ENCODE measurements around the gene PGD. TPM values are rescaled to one million over a fixed set of nuclear protein-coding genes. Genes with fewer than 3 reads are reported as not detected.
"Not testable (repeated sequence)": the region's sequence is repeated elsewhere in the genome, so short reads cannot be mapped to it uniquely, and the experiment has no call there.

Gene PGD
- total RNA-seq, 1 donor from 2014 or later: 213 TPM

DNA sequence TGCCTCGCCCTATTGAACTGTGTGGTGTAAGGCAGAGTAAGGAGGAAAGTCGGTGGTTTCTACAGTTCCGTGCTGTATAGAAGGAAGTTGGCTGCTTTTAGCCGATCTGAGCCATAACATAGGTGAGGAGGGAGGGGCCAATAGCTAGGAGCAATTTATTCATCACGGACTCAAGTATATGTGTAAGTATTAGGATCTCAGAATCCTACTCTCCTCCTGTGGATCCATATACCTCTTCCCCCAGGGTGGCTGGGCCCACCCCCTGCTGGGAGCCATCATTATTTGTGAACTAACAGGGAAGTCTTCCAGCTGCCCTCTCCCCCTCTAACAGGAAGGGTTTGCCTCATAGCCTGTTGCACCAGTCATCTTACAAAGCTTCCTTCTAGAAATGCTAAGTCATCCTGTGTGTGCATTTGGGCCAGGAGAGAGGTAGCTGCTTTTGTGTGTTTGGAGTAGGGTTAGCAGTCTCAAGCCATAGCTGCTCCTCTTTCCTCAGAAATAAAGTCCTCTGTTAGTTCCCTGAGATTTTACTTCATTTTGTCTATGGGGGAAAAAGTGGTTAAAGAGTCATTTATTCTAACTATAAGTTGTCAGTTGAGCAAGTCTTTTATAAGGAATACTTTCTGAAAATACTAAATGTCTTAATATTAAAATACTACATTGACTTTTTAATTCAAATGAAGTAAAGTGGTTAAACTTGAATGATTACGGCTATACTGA lies 16.5 kb downstream of the PGD start:
- intact Hi-C loops (cut with DNase I): no loop called here
- ATAC-seq: peak; percentile 82 to 90
- peak overlapping the region; percentile 14 for H3K27ac ChIP-seq
- DNase-seq: peak; percentile 53
- TF ChIP-seq, protein P1, sequence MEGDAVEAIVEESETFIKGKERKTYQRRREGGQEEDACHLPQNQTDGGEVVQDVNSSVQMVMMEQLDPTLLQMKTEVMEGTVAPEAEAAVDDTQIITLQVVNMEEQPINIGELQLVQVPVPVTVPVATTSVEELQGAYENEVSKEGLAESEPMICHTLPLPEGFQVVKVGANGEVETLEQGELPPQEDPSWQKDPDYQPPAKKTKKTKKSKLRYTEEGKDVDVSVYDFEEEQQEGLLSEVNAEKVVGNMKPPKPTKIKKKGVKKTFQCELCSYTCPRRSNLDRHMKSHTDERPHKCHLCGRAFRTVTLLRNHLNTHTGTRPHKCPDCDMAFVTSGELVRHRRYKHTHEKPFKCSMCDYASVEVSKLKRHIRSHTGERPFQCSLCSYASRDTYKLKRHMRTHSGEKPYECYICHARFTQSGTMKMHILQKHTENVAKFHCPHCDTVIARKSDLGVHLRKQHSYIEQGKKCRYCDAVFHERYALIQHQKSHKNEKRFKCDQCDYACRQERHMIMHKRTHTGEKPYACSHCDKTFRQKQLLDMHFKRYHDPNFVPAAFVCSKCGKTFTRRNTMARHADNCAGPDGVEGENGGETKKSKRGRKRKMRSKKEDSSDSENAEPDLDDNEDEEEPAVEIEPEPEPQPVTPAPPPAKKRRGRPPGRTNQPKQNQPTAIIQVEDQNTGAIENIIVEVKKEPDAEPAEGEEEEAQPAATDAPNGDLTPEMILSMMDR (IDR thresholded peaks at IDR 0.05): no peak
- peaks cover 97% of the 10 kb centered on the region for H3K36me3 ChIP-seq
- H3K4me1 ChIP-seq: no peaks in the 10 kb centered on the region
- no peaks in the 10 kb centered on the region for H3K9me3 ChIP-seq
- no peaks in the 10 kb centered on the region for H3K27me3 ChIP-seq (ENCODE audit: low read depth)
- no peak overlapping the region for H3K4me3 ChIP-seq

DNA sequence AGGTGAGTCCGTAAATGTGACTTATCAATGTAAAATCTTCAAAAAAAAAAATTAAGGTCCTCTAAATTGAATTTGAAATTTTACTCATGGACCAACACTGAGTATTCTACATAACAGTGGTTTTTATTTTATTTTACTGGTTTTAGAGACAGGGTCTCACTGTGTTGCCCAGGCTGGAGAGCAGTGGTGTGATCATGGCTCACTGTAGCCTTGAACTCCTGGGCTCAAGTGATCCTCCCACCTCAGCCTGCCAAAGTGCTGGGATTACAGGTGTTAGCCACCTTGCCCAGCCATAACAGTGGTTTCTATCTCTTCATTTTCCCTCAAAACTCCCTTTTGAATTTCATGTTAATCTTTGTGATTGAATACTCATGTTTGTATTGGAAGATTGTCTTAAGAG lies 17.1 kb downstream of the PGD start:
- peaks cover 97% of the 10 kb centered on the region for H3K36me3 ChIP-seq

DNA sequence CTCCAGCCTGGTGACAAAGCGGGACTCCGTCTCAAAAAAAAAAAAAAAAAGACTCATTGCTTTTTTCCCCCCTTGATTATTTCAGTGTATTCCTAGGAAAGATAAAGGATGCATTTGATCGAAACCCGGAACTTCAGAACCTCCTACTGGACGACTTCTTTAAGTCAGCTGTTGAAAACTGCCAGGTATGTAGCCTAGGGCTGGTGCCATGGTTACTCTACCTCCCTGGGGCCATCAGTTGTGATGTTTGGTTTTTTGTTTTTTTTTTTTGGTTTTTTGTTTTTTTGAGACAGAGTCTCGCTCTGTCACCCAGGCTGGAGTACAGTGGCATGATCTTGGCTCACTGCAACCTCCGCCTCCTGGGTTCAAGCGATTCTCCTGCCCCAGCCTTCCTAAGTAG lies 19.9 kb downstream of the PGD start:
- H3K4me1 ChIP-seq; H3K27ac ChIP-seq; H3K9me3 ChIP-seq; ATAC-seq; H3K4me3 ChIP-seq; DNase-seq; intact Hi-C loops (cut with DNase I); H3K27me3 ChIP-seq (ENCODE audit: low read depth): not testable (repeated sequence)
- H3K36me3 ChIP-seq: peaks cover 73% of the 10 kb centered on the region

More for the DNA sequence above, 17.1 kb downstream of the PGD start:
- H3K4me3 ChIP-seq; H3K27me3 ChIP-seq (ENCODE audit: low read depth); H3K4me1 ChIP-seq; ATAC-seq; DNase-seq; intact Hi-C loops (cut with DNase I); H3K27ac ChIP-seq; H3K9me3 ChIP-seq: not testable (repeated sequence)

DNA sequence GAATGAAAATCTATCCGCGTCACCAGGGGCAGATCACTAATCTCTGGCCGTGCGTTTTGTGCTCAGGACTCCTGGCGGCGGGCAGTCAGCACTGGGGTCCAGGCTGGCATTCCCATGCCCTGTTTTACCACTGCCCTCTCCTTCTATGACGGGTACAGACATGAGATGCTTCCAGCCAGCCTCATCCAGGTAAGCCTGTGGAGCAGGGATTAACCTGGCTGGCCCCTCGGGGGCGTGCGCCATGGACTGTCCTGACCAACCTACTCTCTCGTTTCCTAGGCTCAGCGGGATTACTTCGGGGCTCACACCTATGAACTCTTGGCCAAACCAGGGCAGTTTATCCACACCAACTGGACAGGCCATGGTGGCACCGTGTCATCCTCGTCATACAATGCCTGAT lies 20.5 kb downstream of the PGD start:
- no peaks in the 10 kb centered on the region for H3K27me3 ChIP-seq (ENCODE audit: low read depth)
- intact Hi-C loops (cut with DNase I): no loop called here
- ATAC-seq: no peak
- peaks cover 67% of the 10 kb centered on the region for H3K36me3 ChIP-seq
- no peaks in the 10 kb centered on the region for H3K4me1 ChIP-seq
- TF ChIP-seq, protein P1 (IDR thresholded peaks at IDR 0.05): no peak
- no peak overlapping the region for H3K4me3 ChIP-seq
- no peak for DNase-seq
- H3K9me3 ChIP-seq: no peaks in the 10 kb centered on the region
- no peak overlapping the region for H3K27ac ChIP-seq

DNA sequence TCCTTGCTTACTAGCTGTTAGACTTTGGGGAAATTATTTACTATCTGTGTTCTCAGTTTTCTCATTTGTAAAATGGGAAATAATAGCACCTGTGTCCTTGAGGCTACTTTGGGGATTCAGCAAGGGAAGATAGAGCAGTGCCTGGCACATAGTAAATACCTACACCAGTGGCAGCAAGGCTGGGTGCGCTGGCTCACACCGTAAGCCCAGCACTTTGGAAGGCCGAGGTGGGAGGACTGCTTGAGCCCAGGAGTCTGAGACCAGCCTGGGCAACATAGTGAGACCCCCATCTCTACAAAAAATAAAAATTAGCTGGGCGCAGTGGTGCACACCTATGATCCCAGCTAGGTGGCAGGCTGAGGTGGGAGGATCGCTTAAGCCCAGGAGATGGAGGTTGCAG lies 22.8 kb downstream of the PGD start:
- Histone ChIP-seq H3K27me3 (ENCODE audit: low read depth) (no peaks in the 10 kb centered on the region), H3K27ac (no peak overlapping the region), H3K9me3 (no peaks in the 10 kb centered on the region), H3K4me1 (no peaks in the 10 kb centered on the region), H3K36me3 (peaks cover 47% of the 10 kb centered on the region), H3K4me3 (no peak overlapping the region)
- TF ChIP-seq, protein P1 (IDR thresholded peaks at IDR 0.05): no peak
- ATAC-seq (no peak), DNase-seq (no peak)
- intact Hi-C loops (cut with DNase I): loop anchor here (10.0 kb wide), 1 partner anchor 47 kb away; no protein-coding TSS in a partner anchor

DNA sequence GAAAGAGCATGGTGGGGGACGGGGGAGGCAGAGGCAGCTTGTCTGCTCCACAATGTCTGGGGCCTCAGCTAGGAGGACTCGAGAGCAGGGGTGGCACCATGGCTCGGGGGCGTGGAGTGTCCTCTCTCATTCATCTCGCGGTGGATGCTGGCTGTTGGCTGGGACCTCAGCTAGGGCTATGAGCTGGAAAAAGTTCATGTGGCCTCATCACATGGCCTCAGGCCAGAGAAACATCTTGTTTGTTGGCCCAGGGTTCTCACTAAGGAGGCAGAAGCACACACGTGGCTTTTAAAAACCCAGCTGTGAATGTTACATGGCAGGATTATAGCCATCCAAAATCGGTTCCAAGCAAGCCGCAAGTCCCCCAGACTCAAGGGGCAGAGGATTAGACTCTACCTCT lies 25.2 kb downstream of the PGD start:
- TF ChIP-seq, protein P1 (IDR thresholded peaks at IDR 0.05): no peak
- Histone ChIP-seq H3K27ac (no peak overlapping the region), H3K4me1 (no peaks in the 10 kb centered on the region), H3K4me3 (no peak overlapping the region), H3K27me3 (ENCODE audit: low read depth) (no peaks in the 10 kb centered on the region), H3K9me3 (no peaks in the 10 kb centered on the region), H3K36me3 (peaks cover 23% of the 10 kb centered on the region)
- no peak for DNase-seq
- ATAC-seq: no peak
- intact Hi-C loops (cut with DNase I): loop anchor here (10.0 kb wide), 1 partner anchor 49 kb away; no protein-coding TSS in a partner anchor
